H1 (cell line): ENCODE results near the gene TMA7. TPM values are rescaled to one million over a fixed set of nuclear protein-coding genes. Genes with fewer than 3 reads are reported as not detected.

Source experiments
- BACH1 ChIP-seq: IDR thresholded peaks from 2 replicates; pipeline ENCODE4 v1.6.1; 2012; ENCODE audit warnings: low read length, improper control_type of control experiment
- CTCF ChIP-seq, 3 experiments: IDR thresholded peaks; 1 replicate in 2 of 3; 2 replicates in 1 of 3; pipeline versions ENCODE4 v1.5.1 to v1.6.1; 2011; ENCODE audit warnings: low read length in 3 of 3, mild to moderate bottlenecking in 3 of 3, inconsistent platforms in 2 of 3, low read depth in 1 of 3, moderate library complexity in 1 of 3; ENCODE audit not compliant: insufficient read depth in 1 of 3; ENCODE audit errors: control extremely low read depth in 1 of 3
- EZH2 ChIP-seq: fragments of 200-600 bp; sonication (generic); IDR thresholded peaks from 2 replicates; pipeline ENCODE4 v1.7.1; 2012; ENCODE audit warnings: low read depth, mild to moderate bottlenecking, moderate library complexity, low read length, inconsistent platforms; ENCODE audit not compliant: severe bottlenecking
- NANOG ChIP-seq: IDR thresholded peaks from 2 replicates; pipeline ENCODE4 v1.6.1; 2011; ENCODE audit warnings: low read length, low read depth, mild to moderate bottlenecking, inconsistent platforms; ENCODE audit not compliant: insufficient read depth, poor library complexity, severe bottlenecking
- RBBP5 ChIP-seq: IDR thresholded peaks from 2 replicates; pipeline ENCODE4 v1.7.1; 2012; ENCODE audit warnings: low read depth, mild to moderate bottlenecking, inconsistent platforms, low read length, moderate library complexity, borderline replicate concordance
- SIN3A ChIP-seq, 2 experiments: IDR thresholded peaks in 1 of 2; conservative IDR thresholded peaks in 1 of 2; 2 replicates each; pipeline ENCODE4 v1.6.1; 2011 to 2012; ENCODE audit warnings: low read length in 2 of 2, improper control_type of control experiment in 1 of 2, low read depth in 1 of 2, mild to moderate bottlenecking in 1 of 2
- USF2 ChIP-seq: IDR thresholded peaks from 2 replicates; pipeline ENCODE4 v1.6.1; 2011; ENCODE audit warnings: low read length, improper control_type of control experiment
- polyA plus RNA-seq, 7 experiments: library from polyadenylated mRNA; depleted of rRNA in 3 of 7; stranded (reverse) in 5 of 7; unstranded in 2 of 7; fragments of >200 nt in 5 of 7; fragments of 200-250 nt in 2 of 7; gene quantifications; 1 replicate in 5 of 7; 2 replicates in 1 of 7; 4 replicates in 1 of 7; pipeline versions ENCODE4 v1.2.1 to v1.2.3, GENCODE V29; 2011 to 2013; ENCODE audit warnings: missing spikeins in 2 of 7, mixed read lengths in 2 of 7
- total RNA-seq: library from RNA; stranded (reverse); fragmentation: NEBNext Ultra II Directional; extraction: Animal tissue kit (Norgen Biotek cat#: 25700); gene quantifications from 2 replicates; pipeline ENCODE4 v1.2.1, GENCODE V29; 2021

TMA7 gene
- total and polyA plus RNA-seq, 2 of the 8 experiments (the other 6 are each of a cell fraction or from before 2014, with no cell fraction given), result 138 to 305 TPM

GRCh38 chr3:48404440-48405342 is 35.4 kb upstream of the TMA7 start (continued):
- no peak for TF ChIP-seq SIN3A (conservative IDR thresholded peaks at IDR 0.05 in 1 of 2, IDR thresholded peaks at IDR 0.05 in 1 of 2; ENCODE audit: low read depth in 1 of 2, low read length in 2 of 2)
- no peak for TF ChIP-seq RBBP5
- no peak for TF ChIP-seq EZH2
- TF ChIP-seq CTCF (IDR thresholded peaks at IDR 0.05; ENCODE audit: control extremely low read depth in 1 of 3, insufficient read depth in 1 of 3, low read depth in 1 of 3, low read length in 3 of 3), result no peak
- TF ChIP-seq USF2, result no peak
- TF ChIP-seq NANOG, result no peak
- TF ChIP-seq BACH1, result no peak
